Stomach (tissue), 9 donors: ENCODE results near the gene TEX19. TPM values are rescaled to one million over a fixed set of nuclear protein-coding genes. Genes with fewer than 3 reads are reported as not detected.
A peak's percentile ranks its signal among the peaks of the same experiment; 100 is the strongest.

Experiments used
- DNase-seq, 2 donors: peaks; one replicate each; pipeline versions ENCODE4 v3.0.0 to v3.0.0-alpha.2; 2013 to 2019
- H3K27ac ChIP-seq, 5 donors: fragments of 200-600 bp in 4 of 5; sonication (generic) in 4 of 5; one replicate each; pipeline ENCODE4 v1.5.1; 2013 to 2019; ENCODE audit warnings: mild to moderate bottlenecking in 1 of 5, moderate library complexity in 1 of 5
- H3K27me3 ChIP-seq, 3 donors: fragments of 200-600 bp; sonication (generic); one replicate each; pipeline ENCODE4 v1.5.1; 2017 to 2019; ENCODE audit warnings: mixed run types in 1 of 3
- H3K36me3 ChIP-seq, 4 donors: fragments of 200-600 bp; sonication (generic); 1 replicate in 3 of 4; 2 replicates in 1 of 4; pipeline ENCODE4 v1.5.1; 2016 to 2019
- H3K4me1 ChIP-seq, 4 donors: fragments of 200-600 bp; sonication (generic); one replicate each; pipeline ENCODE4 v1.5.1; 2016 to 2019
- H3K4me3 ChIP-seq, 4 donors: fragments of 200-600 bp; sonication (generic) in 3 of 4; one replicate each; pipeline ENCODE4 v1.5.1; 2016 to 2019; ENCODE audit warnings: mild to moderate bottlenecking in 1 of 4
- H3K9me3 ChIP-seq, 4 donors: fragments of 200-600 bp; sonication (generic); one replicate each; pipeline ENCODE4 v1.5.1; 2016 to 2019
- CTCF ChIP-seq, 7 experiments: fragments of 450-650 bp in 4 of 7; fragments of 200-600 bp in 3 of 7; sonication (generic) in 3 of 7; IDR thresholded peaks; one replicate each; pipeline ENCODE4 v1.5.1; 2016 to 2019; ENCODE audit warnings: antibody characterized with exemption in 7 of 7, control low read depth in 2 of 7, mild to moderate bottlenecking in 1 of 7
- EP300 ChIP-seq: sonication (generic); formaldehyde crosslinking; IDR thresholded peaks from one replicate; pipeline ENCODE4 v1.6.1; 2017; ENCODE audit warnings: antibody characterized with exemption
- POLR2A ChIP-seq, 4 donors: fragments of 450-650 bp; IDR thresholded peaks; one replicate each; pipeline ENCODE4 v1.6.1; 2016; ENCODE audit warnings: antibody characterized with exemption in 4 of 4, control low read depth in 2 of 4, mild to moderate bottlenecking in 1 of 4, moderate library complexity in 1 of 4
- POLR2AphosphoS5 ChIP-seq, 3 donors: sonication (generic); formaldehyde crosslinking; IDR thresholded peaks; one replicate each; pipeline ENCODE4 v1.6.1; 2016; ENCODE audit warnings: antibody characterized with exemption in 3 of 3
- WGBS, 5 donors: extraction: QIAGEN DNeasy Blood & Tissue Kit in 3 of 5; methylation state at CpG; one replicate each; pipeline versions ENCODE4 v1.1.5 to v1.1.7; 2013 to 2018; 5-methylcytosine and 5-hydroxymethylcytosine counted together
- intact Hi-C: fragments of 100-400 bp; cut with DNase I; formaldehyde crosslinking; loops from one replicate; pipeline ENCODE4 v1.15.1; 2023; ENCODE audit warnings: low total_unique reads
- polyA plus RNA-seq, 3 donors: library from polyadenylated mRNA; stranded (reverse); fragments of 200-250 nt; gene quantifications; one replicate each; pipeline ENCODE4 v1.2.3, GENCODE V29; 2013
- total RNA-seq, 5 donors: library from RNA; depleted of rRNA; stranded (reverse); fragments of >200 nt; gene quantifications; one replicate each; pipeline versions ENCODE4 v1.1.0 to v1.2.3, GENCODE V29; 2014 to 2016
- donor health status: healthy with polysubstance abuse.
- donor health status: Bipolar disorder and iron deficiency.
- donor health status: healthy.

TEX19 gene
- total and polyA plus RNA-seq, 8 donors: not detected

- H3K27me3 ChIP-seq: peaks cover 0 to 9% (median 0%) of the 10 kb centered on the region in 3 donors
- no peak for DNase-seq
- H3K36me3 ChIP-seq: peaks cover 0 to 23% (median 7%) of the 10 kb centered on the region in 4 donors
- 58 to 72% (median 62%) methylated on average over 11 to 16 of the region's 16 CpGs for WGBS, 5 donors
- intact Hi-C loops: no loop called here
- no peak overlapping the region for H3K4me3 ChIP-seq
- no peaks in the 10 kb centered on the region for H3K9me3 ChIP-seq
- no peak overlapping the region for H3K27ac ChIP-seq
- no peak for TF ChIP-seq POLR2A (IDR thresholded peaks at IDR 0.05)
- TF ChIP-seq CTCF (IDR thresholded peaks at IDR 0.05): no peak
- no peak for TF ChIP-seq EP300
- TF ChIP-seq POLR2AphosphoS5 (IDR thresholded peaks at IDR 0.05): no peak
- peaks cover 17 to 60% (median 55%) of the 10 kb centered on the region in 4 donors for H3K4me1 ChIP-seq
Observed at GRCh38 chr17:82327757-82328140, 31.3 kb upstream of the TEX19 start.

GRCh38 chr17:82328141-82328993 is 30.7 kb upstream of the TEX19 start:
- Histone ChIP-seq H3K27ac (peak overlapping the region in 1 of 5 donors; percentile 18), H3K4me3 (no peak overlapping the region), H3K36me3 (peaks cover 0 to 16% (median 4%) of the 10 kb centered on the region in 4 donors), H3K27me3 (peaks cover 0 to 4% (median 0%) of the 10 kb centered on the region in 3 donors), H3K4me1 (peaks cover 23 to 66% (median 61%) of the 10 kb centered on the region in 4 donors), H3K9me3 (no peaks in the 10 kb centered on the region)
- peak; percentile 61 to 86 for DNase-seq
- TF ChIP-seq POLR2A (IDR thresholded peaks at IDR 0.05): no peak
- no peak for TF ChIP-seq CTCF (IDR thresholded peaks at IDR 0.05)
- TF ChIP-seq POLR2AphosphoS5 (IDR thresholded peaks at IDR 0.05): no peak
- no peak for TF ChIP-seq EP300
- intact Hi-C loops: no loop called here
- 35 to 72% (median 46%) methylated on average over 24 to 28 of the region's 28 CpGs for WGBS, 5 donors

GRCh38 chr17:82328994-82329507 is 30.0 kb upstream of the TEX19 start:
- Histone ChIP-seq H3K27ac (peak overlapping the region in 2 of 5 donors; percentile 18 to 46), H3K27me3 (no peaks in the 10 kb centered on the region), H3K4me1 (peaks cover 27 to 72% (median 65%) of the 10 kb centered on the region in 4 donors), H3K9me3 (no peaks in the 10 kb centered on the region), H3K4me3 (peak overlapping the region in 1 of 4 donors; percentile 13), H3K36me3 (peaks cover 0 to 10% (median 4%) of the 10 kb centered on the region in 4 donors)
- WGBS, 5 donors: 79 to 92% (median 85%) methylated on average over 6 to 15 of the region's 15 CpGs
- DNase-seq: no peak
- TF ChIP-seq POLR2A (IDR thresholded peaks at IDR 0.05) (no peak), EP300 (no peak), CTCF (IDR thresholded peaks at IDR 0.05) (no peak), POLR2AphosphoS5 (IDR thresholded peaks at IDR 0.05) (no peak)
- intact Hi-C loops: no loop called here

GRCh38 chr17:82329683-82330321 is 29.2 kb upstream of the TEX19 start:
- H3K4me1 ChIP-seq: peaks cover 35 to 74% (median 70%) of the 10 kb centered on the region in 4 donors
- no peak overlapping the region for H3K27ac ChIP-seq
- H3K27me3 ChIP-seq: no peaks in the 10 kb centered on the region
- peak overlapping the region in 1 of 4 donors; percentile 72 for H3K4me3 ChIP-seq
- peaks cover 0 to 9% (median 4%) of the 10 kb centered on the region in 4 donors for H3K36me3 ChIP-seq
- intact Hi-C loops: no loop called here
- DNase-seq: no peak
- WGBS, 5 donors: 75 to 92% (median 83%) methylated on average over 6 to 19 of the region's 19 CpGs
- no peaks in the 10 kb centered on the region for H3K9me3 ChIP-seq
- TF ChIP-seq CTCF (IDR thresholded peaks at IDR 0.05): no peak
